HepG2 (cell line): ENCODE results near the gene MARS1. TPM values are rescaled to one million over a fixed set of nuclear protein-coding genes. Genes with fewer than 3 reads are reported as not detected.
A peak's percentile ranks its signal among the peaks of the same experiment; 100 is the strongest.

ENCODE experiments used
- HNRNPK ChIP-seq: fragments of 200-400 bp; formaldehyde crosslinking; IDR thresholded peaks from 2 replicates; pipeline ENCODE4 v1.6.1; 2018; ENCODE audit warnings: low read length, low read depth, moderate library complexity, mild to moderate bottlenecking; ENCODE audit not compliant: poor library complexity, severe bottlenecking
- IKZF4 ChIP-seq: sonication (generic); formaldehyde crosslinking; IDR thresholded peaks from 2 replicates; pipeline ENCODE4 v1.5.1; 2020; ENCODE audit warnings: borderline replicate concordance, mild to moderate bottlenecking, low read depth, missing genetic modification reagents; ENCODE audit errors: not compliant biosample characterization
- MEIS2 ChIP-seq: sonication (generic); formaldehyde crosslinking; IDR thresholded peaks from 2 replicates; pipeline ENCODE4 v1.9.0; 2021; ENCODE audit warnings: mild to moderate bottlenecking, missing genetic modification reagents
- MXI1 ChIP-seq: IDR thresholded peaks from 3 replicates; pipeline ENCODE4 v1.6.1; 2012; ENCODE audit warnings: low read depth, low read length, inconsistent platforms, borderline replicate concordance
- SRSF1 ChIP-seq: fragments of 200-400 bp; formaldehyde crosslinking; optimal IDR thresholded peaks from 2 replicates; pipeline ENCODE3; 2017; ENCODE audit warnings: mild to moderate bottlenecking, low read depth, low read length, moderate library complexity
- TEAD2 ChIP-seq: sonication (generic); formaldehyde crosslinking; IDR thresholded peaks from 2 replicates; pipeline ENCODE4 v1.9.0; 2021; ENCODE audit warnings: missing genetic modification reagents
- XRCC5 ChIP-seq: fragments of 200-400 bp; formaldehyde crosslinking; optimal IDR thresholded peaks from 2 replicates; pipeline ENCODE3; 2017; ENCODE audit warnings: mild to moderate bottlenecking, low read length
- ZNF256 ChIP-seq: sonication (generic); formaldehyde crosslinking; conservative IDR thresholded peaks from 2 replicates; pipeline ENCODE4 v1.4.0; 2020; ENCODE audit warnings: missing genetic modification reagents
- ZNF432 ChIP-seq: sonication (generic); formaldehyde crosslinking; IDR thresholded peaks from 2 replicates; pipeline ENCODE4 v1.5.0; 2020; ENCODE audit warnings: missing genetic modification reagents, mild to moderate bottlenecking, borderline replicate concordance
- ZNF547 ChIP-seq: sonication (generic); formaldehyde crosslinking; IDR thresholded peaks from 2 replicates; pipeline ENCODE4 v1.5.1; 2020; ENCODE audit warnings: mild to moderate bottlenecking, missing genetic modification reagents
- ZNF607 ChIP-seq: sonication (generic); formaldehyde crosslinking; IDR thresholded peaks from 2 replicates; pipeline ENCODE4 v1.5.1; 2020; ENCODE audit warnings: missing genetic modification reagents, mild to moderate bottlenecking, borderline replicate concordance
- polyA plus RNA-seq, 8 experiments: library from polyadenylated mRNA; depleted of rRNA in 3 of 8; stranded (reverse) in 7 of 8; unstranded in 1 of 8; fragments of >200 nt; fragmentation: Illumina TruSeq in 4 of 8; extraction: Trizol in 4 of 8; gene quantifications; 2 replicates each; pipeline versions ENCODE4 v1.2.1 to v1.2.3, GENCODE V29; 2011 to 2016; ENCODE audit warnings: low read depth in 4 of 8, missing spikeins in 1 of 8, mixed read lengths in 1 of 8; ENCODE audit not compliant: insufficient read depth in 1 of 8
- total RNA-seq, 5 experiments: library from RNA; depleted of rRNA; stranded (reverse); fragments of >200 nt; fragmentation: Illumina TruSeq; extraction: Trizol; gene quantifications; 2 replicates each; pipeline ENCODE4 v1.2.3, GENCODE V29; 2016; ENCODE audit warnings: low read depth in 1 of 5
- TF ChIP-seq, protein P1 (sequence below): sonication (generic); formaldehyde crosslinking; IDR thresholded peaks from 2 replicates; pipeline ENCODE4 v1.5.1; 2020; ENCODE audit warnings: mild to moderate bottlenecking, missing genetic modification reagents, borderline replicate concordance
- TF ChIP-seq, protein P2 (sequence below): sonication (generic); formaldehyde crosslinking; IDR thresholded peaks from 2 replicates; pipeline ENCODE4 v1.8.0; 2022; ENCODE audit warnings: missing genetic modification reagents, mild to moderate bottlenecking, borderline replicate concordance
- TF ChIP-seq, protein P3 (sequence below): sonication (generic); formaldehyde crosslinking; IDR thresholded peaks from 2 replicates; pipeline ENCODE4 v1.8.1; 2023; ENCODE audit warnings: mild to moderate bottlenecking, missing genetic modification reagents
- TF ChIP-seq, protein P4 (sequence below): sonication (generic); formaldehyde crosslinking; IDR thresholded peaks from 2 replicates; pipeline ENCODE4 v1.4.0; 2020; ENCODE audit warnings: missing genetic modification reagents, borderline replicate concordance

MARS1 gene
- total and polyA plus RNA-seq, 2 of the 13 experiments (the other 11 are each of a cell fraction or from before 2014, with no cell fraction given): 115 to 181 TPM

DNA sequence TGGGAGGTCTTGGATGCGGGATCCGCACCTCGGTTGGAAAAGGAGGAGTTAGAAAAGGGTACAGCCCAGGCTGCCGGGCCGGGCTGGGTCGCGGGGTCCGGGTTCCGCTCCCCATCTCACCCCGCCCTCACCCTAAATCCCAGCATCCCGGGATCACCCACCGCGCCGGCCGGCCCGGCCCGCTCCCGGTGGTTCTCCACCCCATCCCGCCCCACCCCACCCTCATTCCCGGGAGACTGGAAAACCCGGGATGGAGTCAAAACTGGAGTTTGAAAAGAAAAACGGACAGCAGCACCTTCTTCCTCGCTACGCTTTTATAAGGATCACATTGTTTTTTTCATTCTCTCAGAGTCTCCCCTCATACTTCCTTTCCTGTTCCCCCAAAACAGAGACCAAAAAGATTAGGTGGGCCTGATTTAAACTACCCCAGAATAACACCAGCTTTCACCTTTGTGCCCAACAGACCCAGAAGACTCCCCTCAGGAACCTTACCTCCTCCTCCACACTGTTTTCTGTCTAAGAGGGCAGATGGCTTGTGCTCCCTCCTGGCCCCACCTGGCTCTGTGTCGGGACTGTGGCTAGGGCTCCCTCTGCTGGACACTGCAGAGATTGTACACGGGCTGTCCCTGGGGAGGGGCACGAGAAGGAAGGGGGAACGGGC lies 25.5 kb upstream of the MARS1 start (continued):
- no peak for TF ChIP-seq SRSF1
- no peak for TF ChIP-seq ZNF547 (CRISPR knock-in tag)
- peak; percentile 49 for TF ChIP-seq HNRNPK
- no peak for TF ChIP-seq IKZF4 (CRISPR knock-in tag)
- TF ChIP-seq XRCC5: peak; percentile 97
- TF ChIP-seq, protein P1, sequence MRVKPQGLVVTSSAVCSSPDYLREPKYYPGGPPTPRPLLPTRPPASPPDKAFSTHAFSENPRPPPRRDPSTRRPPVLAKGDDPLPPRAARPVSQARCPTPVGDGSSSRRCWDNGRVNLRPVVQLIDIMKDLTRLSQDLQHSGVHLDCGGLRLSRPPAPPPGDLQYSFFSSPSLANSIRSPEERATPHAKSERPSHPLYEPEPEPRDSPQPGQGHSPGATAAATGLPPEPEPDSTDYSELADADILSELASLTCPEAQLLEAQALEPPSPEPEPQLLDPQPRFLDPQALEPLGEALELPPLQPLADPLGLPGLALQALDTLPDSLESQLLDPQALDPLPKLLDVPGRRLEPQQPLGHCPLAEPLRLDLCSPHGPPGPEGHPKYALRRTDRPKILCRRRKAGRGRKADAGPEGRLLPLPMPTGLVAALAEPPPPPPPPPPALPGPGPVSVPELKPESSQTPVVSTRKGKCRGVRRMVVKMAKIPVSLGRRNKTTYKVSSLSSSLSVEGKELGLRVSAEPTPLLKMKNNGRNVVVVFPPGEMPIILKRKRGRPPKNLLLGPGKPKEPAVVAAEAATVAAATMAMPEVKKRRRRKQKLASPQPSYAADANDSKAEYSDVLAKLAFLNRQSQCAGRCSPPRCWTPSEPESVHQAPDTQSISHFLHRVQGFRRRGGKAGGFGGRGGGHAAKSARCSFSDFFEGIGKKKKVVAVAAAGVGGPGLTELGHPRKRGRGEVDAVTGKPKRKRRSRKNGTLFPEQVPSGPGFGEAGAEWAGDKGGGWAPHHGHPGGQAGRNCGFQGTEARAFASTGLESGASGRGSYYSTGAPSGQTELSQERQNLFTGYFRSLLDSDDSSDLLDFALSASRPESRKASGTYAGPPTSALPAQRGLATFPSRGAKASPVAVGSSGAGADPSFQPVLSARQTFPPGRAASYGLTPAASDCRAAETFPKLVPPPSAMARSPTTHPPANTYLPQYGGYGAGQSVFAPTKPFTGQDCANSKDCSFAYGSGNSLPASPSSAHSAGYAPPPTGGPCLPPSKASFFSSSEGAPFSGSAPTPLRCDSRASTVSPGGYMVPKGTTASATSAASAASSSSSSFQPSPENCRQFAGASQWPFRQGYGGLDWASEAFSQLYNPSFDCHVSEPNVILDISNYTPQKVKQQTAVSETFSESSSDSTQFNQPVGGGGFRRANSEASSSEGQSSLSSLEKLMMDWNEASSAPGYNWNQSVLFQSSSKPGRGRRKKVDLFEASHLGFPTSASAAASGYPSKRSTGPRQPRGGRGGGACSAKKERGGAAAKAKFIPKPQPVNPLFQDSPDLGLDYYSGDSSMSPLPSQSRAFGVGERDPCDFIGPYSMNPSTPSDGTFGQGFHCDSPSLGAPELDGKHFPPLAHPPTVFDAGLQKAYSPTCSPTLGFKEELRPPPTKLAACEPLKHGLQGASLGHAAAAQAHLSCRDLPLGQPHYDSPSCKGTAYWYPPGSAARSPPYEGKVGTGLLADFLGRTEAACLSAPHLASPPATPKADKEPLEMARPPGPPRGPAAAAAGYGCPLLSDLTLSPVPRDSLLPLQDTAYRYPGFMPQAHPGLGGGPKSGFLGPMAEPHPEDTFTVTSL: no peak
- TF ChIP-seq MEIS2: no peak
- TF ChIP-seq, protein P2, sequence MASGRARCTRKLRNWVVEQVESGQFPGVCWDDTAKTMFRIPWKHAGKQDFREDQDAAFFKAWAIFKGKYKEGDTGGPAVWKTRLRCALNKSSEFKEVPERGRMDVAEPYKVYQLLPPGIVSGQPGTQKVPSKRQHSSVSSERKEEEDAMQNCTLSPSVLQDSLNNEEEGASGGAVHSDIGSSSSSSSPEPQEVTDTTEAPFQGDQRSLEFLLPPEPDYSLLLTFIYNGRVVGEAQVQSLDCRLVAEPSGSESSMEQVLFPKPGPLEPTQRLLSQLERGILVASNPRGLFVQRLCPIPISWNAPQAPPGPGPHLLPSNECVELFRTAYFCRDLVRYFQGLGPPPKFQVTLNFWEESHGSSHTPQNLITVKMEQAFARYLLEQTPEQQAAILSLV: no peak
- TF ChIP-seq ZNF607 (CRISPR knock-in tag): no peak
- TF ChIP-seq, protein P3, sequence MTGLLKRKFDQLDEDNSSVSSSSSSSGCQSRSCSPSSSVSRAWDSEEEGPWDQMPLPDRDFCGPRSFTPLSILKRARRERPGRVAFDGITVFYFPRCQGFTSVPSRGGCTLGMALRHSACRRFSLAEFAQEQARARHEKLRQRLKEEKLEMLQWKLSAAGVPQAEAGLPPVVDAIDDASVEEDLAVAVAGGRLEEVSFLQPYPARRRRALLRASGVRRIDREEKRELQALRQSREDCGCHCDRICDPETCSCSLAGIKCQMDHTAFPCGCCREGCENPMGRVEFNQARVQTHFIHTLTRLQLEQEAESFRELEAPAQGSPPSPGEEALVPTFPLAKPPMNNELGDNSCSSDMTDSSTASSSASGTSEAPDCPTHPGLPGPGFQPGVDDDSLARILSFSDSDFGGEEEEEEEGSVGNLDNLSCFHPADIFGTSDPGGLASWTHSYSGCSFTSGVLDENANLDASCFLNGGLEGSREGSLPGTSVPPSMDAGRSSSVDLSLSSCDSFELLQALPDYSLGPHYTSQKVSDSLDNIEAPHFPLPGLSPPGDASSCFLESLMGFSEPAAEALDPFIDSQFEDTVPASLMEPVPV: no peak
- TF ChIP-seq ZNF256 (CRISPR knock-in tag): no peak
- peak; percentile 44; the same call in 1 of the 3 replicates for TF ChIP-seq MXI1
- no peak for TF ChIP-seq ZNF432 (CRISPR knock-in tag)
- TF ChIP-seq TEAD2 (CRISPR knock-in tag): no peak
- TF ChIP-seq, protein P4, sequence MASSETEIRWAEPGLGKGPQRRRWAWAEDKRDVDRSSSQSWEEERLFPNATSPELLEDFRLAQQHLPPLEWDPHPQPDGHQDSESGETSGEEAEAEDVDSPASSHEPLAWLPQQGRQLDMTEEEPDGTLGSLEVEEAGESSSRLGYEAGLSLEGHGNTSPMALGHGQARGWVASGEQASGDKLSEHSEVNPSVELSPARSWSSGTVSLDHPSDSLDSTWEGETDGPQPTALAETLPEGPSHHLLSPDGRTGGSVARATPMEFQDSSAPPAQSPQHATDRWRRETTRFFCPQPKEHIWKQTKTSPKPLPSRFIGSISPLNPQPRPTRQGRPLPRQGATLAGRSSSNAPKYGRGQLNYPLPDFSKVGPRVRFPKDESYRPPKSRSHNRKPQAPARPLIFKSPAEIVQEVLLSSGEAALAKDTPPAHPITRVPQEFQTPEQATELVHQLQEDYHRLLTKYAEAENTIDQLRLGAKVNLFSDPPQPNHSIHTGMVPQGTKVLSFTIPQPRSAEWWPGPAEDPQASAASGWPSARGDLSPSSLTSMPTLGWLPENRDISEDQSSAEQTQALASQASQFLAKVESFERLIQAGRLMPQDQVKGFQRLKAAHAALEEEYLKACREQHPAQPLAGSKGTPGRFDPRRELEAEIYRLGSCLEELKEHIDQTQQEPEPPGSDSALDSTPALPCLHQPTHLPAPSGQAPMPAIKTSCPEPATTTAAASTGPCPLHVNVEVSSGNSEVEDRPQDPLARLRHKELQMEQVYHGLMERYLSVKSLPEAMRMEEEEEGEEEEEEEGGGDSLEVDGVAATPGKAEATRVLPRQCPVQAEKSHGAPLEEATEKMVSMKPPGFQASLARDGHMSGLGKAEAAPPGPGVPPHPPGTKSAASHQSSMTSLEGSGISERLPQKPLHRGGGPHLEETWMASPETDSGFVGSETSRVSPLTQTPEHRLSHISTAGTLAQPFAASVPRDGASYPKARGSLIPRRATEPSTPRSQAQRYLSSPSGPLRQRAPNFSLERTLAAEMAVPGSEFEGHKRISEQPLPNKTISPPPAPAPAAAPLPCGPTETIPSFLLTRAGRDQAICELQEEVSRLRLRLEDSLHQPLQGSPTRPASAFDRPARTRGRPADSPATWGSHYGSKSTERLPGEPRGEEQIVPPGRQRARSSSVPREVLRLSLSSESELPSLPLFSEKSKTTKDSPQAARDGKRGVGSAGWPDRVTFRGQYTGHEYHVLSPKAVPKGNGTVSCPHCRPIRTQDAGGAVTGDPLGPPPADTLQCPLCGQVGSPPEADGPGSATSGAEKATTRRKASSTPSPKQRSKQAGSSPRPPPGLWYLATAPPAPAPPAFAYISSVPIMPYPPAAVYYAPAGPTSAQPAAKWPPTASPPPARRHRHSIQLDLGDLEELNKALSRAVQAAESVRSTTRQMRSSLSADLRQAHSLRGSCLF (CRISPR knock-in tag): no peak
